Liver (tissue), 9 donors: ENCODE measurements around the gene TPST1. TPM values are rescaled to one million over a fixed set of nuclear protein-coding genes. Genes with fewer than 3 reads are reported as not detected.

Source experiments
- DNase-seq: peaks from one replicate; pipeline ENCODE4 v3.0.0-alpha.2; 2017; ENCODE audit warnings: low spot score
- H3K27ac ChIP-seq, 2 donors: one replicate each; pipeline ENCODE4 v1.7.0; 2013; ENCODE audit warnings: inconsistent platforms in 2 of 2, low read length in 2 of 2, control low read depth in 1 of 2, low read depth in 1 of 2, mild to moderate bottlenecking in 1 of 2
- H3K27me3 ChIP-seq, 4 donors: one replicate each; pipeline versions ENCODE4 v1.6.1 to v1.7.0; 2013; ENCODE audit warnings: low read length in 3 of 4, inconsistent platforms in 1 of 4, mild to moderate bottlenecking in 1 of 4, moderate library complexity in 1 of 4; ENCODE audit not compliant: control insufficient read depth in 4 of 4, insufficient read depth in 4 of 4
- H3K36me3 ChIP-seq, 4 donors: one replicate each; pipeline versions ENCODE4 v1.6.1 to v1.7.0; 2013; ENCODE audit warnings: low read length in 3 of 4, mild to moderate bottlenecking in 3 of 4, low read depth in 1 of 4, moderate library complexity in 1 of 4; ENCODE audit not compliant: control insufficient read depth in 4 of 4, insufficient read depth in 3 of 4
- H3K4me1 ChIP-seq, 4 donors: one replicate each; pipeline versions ENCODE4 v1.6.1 to v1.7.0; 2013; ENCODE audit warnings: low read length in 3 of 4, mild to moderate bottlenecking in 3 of 4, moderate library complexity in 1 of 4; ENCODE audit not compliant: control insufficient read depth in 4 of 4, insufficient read depth in 4 of 4
- H3K4me3 ChIP-seq, 3 donors: one replicate each; pipeline versions ENCODE4 v1.6.1 to v1.7.0; 2013; ENCODE audit warnings: low read length in 3 of 3, control low read depth in 1 of 3, low read depth in 1 of 3, mild to moderate bottlenecking in 1 of 3
- H3K9ac ChIP-seq, 2 donors: one replicate each; pipeline ENCODE4 v1.7.0; 2013; ENCODE audit warnings: low read length in 2 of 2, mild to moderate bottlenecking in 2 of 2, moderate library complexity in 2 of 2, control low read depth in 1 of 2, low read depth in 1 of 2
- H3K9me3 ChIP-seq, 4 donors: one replicate each; pipeline versions ENCODE4 v1.6.1 to v1.7.0; 2013; ENCODE audit warnings: low read length in 3 of 4; ENCODE audit not compliant: control insufficient read depth in 4 of 4
- EGR1 ChIP-seq, 2 donors: IDR thresholded peaks; 2 replicates each; pipeline ENCODE4 v1.6.1; 2016 to 2018; ENCODE audit warnings: antibody characterized with exemption in 2 of 2, low read depth in 2 of 2
- FOXA1 ChIP-seq: IDR thresholded peaks from 2 replicates; pipeline ENCODE4 v1.6.1; 2016; ENCODE audit warnings: antibody characterized with exemption
- FOXA2 ChIP-seq: IDR thresholded peaks from 2 replicates; pipeline ENCODE4 v1.6.1; 2016; ENCODE audit warnings: antibody characterized with exemption
- GABPA ChIP-seq, 2 donors: IDR thresholded peaks in 1 of 2; conservative IDR thresholded peaks in 1 of 2; 2 replicates each; pipeline ENCODE4 v1.6.1; 2016; ENCODE audit warnings: antibody characterized with exemption in 2 of 2, mild to moderate bottlenecking in 1 of 2, moderate library complexity in 1 of 2
- HNF4A ChIP-seq, 2 donors: conservative IDR thresholded peaks; 2 replicates each; pipeline ENCODE4 v1.6.1; 2016; ENCODE audit warnings: antibody characterized with exemption in 2 of 2, mild to moderate bottlenecking in 2 of 2
- HNF4G ChIP-seq: IDR thresholded peaks from 2 replicates; pipeline ENCODE4 v1.6.1; 2016; ENCODE audit warnings: antibody characterized with exemption
- JUND ChIP-seq, 2 donors: IDR thresholded peaks; 2 replicates each; pipeline ENCODE4 v1.6.1; 2016; ENCODE audit warnings: antibody characterized with exemption in 2 of 2
- NR2F2 ChIP-seq: IDR thresholded peaks from 2 replicates; pipeline ENCODE4 v1.6.1; 2016; ENCODE audit warnings: antibody characterized with exemption
- RAD21 ChIP-seq, 2 donors: IDR thresholded peaks; 2 replicates each; pipeline ENCODE4 v1.6.1; 2016; ENCODE audit warnings: antibody characterized with exemption in 2 of 2, mild to moderate bottlenecking in 2 of 2
- RXRA ChIP-seq, 2 donors: IDR thresholded peaks; 2 replicates each; pipeline ENCODE4 v1.6.1; 2017 to 2018; ENCODE audit warnings: antibody characterized with exemption in 2 of 2, mild to moderate bottlenecking in 1 of 2
- SP1 ChIP-seq: IDR thresholded peaks from 2 replicates; pipeline ENCODE4 v1.6.1; 2018; ENCODE audit warnings: antibody characterized with exemption, mild to moderate bottlenecking
- TAF1 ChIP-seq: conservative IDR thresholded peaks from 2 replicates; pipeline ENCODE4 v1.6.1; 2016; ENCODE audit warnings: antibody characterized with exemption, mild to moderate bottlenecking
- YY1 ChIP-seq: IDR thresholded peaks from 2 replicates; pipeline ENCODE4 v1.6.1; 2016; ENCODE audit warnings: antibody characterized with exemption, mild to moderate bottlenecking
- WGBS: extraction: QIAGEN DNeasy Blood & Tissue Kit; methylation state at CpG from one replicate; pipeline ENCODE4 v1.1.7; 2013; 5-methylcytosine and 5-hydroxymethylcytosine counted together
- polyA plus RNA-seq, 2 donors: library from polyadenylated mRNA; stranded (reverse) in 1 of 2; unstranded in 1 of 2; fragments of 200-250 nt in 1 of 2; fragments of >200 nt in 1 of 2; fragmentation: Nextera tagmentation in 1 of 2; extraction: Ambion mirVana in 1 of 2; gene quantifications; one replicate each; pipeline versions ENCODE4 v1.2.1 to v1.2.3, GENCODE V29; 2013 to 2015
- total RNA-seq, 2 donors: library from RNA; depleted of rRNA; stranded (reverse); fragments of >200 nt; gene quantifications; one replicate each; pipeline ENCODE4 v1.2.3, GENCODE V29; 2014
- TF ChIP-seq, protein P1 (sequence below): IDR thresholded peaks from 2 replicates; pipeline ENCODE4 v1.6.1; 2016; ENCODE audit warnings: antibody characterized with exemption
- TF ChIP-seq, protein P2 (sequence below): IDR thresholded peaks from 2 replicates; pipeline ENCODE4 v1.6.1; 2016; ENCODE audit warnings: antibody characterized with exemption
- TF ChIP-seq, protein P3 (sequence below): fragments of 150-350 bp; IDR thresholded peaks from 2 replicates; pipeline ENCODE4 v1.5.1; 2017; ENCODE audit warnings: improper control_type of control experiment, low read depth, low read length; ENCODE audit not compliant: missing input control
- TF ChIP-seq, protein P4 (sequence below): IDR thresholded peaks from 2 replicates; pipeline ENCODE4 v1.6.1; 2016; ENCODE audit warnings: antibody characterized with exemption
- TF ChIP-seq, protein P5 (sequence below): IDR thresholded peaks from 2 replicates; pipeline ENCODE4 v1.6.1; 2016; ENCODE audit warnings: antibody characterized with exemption, mild to moderate bottlenecking
- donor health status: healthy.
- donor health status: healthy.
- donor health status: healthy.
- donor health status: healthy.
- donor health status: healthy.

Gene TPST1
- total and polyA plus RNA-seq, 4 donors = 23.8 to 62.5 (median 25.7) TPM

DNA sequence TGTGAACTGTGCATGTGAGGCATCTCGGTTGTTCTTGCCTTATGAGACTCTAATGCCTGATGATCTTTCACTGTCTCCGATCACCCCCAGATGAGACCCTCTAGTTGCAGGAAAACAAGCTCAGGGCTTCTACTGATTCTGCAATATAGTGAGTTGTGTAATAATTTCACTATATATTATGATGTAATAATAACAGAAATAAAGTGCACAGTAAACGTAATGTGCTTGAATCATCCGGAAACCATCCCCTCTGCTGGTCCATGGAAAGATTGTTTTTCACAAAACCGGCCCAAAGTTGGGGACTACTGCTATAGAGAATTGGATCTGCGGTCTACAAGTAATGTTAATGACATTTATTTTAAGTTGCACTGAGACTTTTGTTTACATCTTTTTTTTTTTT is 126.7 kb downstream of the TPST1 start:
- H3K4me3 ChIP-seq = no peak overlapping the region
- no peaks in the 10 kb centered on the region for H3K27me3 ChIP-seq
- DNase-seq = no peak
- H3K27ac ChIP-seq = no peak overlapping the region
- H3K9me3 ChIP-seq = no peaks in the 10 kb centered on the region
- H3K4me1 ChIP-seq = peaks cover 6 to 16% (median 11%) of the 10 kb centered on the region in 4 donors
- TF ChIP-seq SP1 = no peak
- TF ChIP-seq, protein P1, sequence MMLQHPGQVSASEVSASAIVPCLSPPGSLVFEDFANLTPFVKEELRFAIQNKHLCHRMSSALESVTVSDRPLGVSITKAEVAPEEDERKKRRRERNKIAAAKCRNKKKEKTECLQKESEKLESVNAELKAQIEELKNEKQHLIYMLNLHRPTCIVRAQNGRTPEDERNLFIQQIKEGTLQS = no peak
- no peak for TF ChIP-seq JUND (IDR thresholded peaks at IDR 0.05)
- TF ChIP-seq, protein P2, sequence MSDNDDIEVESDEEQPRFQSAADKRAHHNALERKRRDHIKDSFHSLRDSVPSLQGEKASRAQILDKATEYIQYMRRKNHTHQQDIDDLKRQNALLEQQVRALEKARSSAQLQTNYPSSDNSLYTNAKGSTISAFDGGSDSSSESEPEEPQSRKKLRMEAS = no peak
- H3K9ac ChIP-seq = no peak overlapping the region
- WGBS = 90% methylated on average over 6 of the region's 6 CpGs
- H3K36me3 ChIP-seq = no peaks in the 10 kb centered on the region

DNA sequence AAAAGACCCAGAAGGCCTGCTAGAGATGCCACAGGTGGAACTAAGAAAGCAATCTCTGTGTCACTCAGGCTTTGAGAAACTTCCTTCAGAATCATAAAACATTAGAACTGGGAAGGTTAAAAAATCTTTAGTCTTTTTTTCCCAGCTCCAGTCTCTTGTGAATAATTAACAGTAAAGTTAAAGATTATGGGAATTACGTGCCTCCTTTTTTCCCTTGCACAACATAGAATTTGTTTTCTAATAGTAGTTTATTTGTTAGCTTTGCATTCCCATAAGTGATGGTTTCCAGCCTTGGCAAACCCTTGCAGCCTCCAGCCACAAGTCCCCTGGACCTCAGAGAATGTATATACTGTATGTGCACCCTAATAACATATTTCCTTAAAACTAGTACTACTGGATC is 128.3 kb downstream of the TPST1 start:
- Histone ChIP-seq H3K4me3 (no peak overlapping the region), H3K4me1 (peaks cover 4 to 16% (median 11%) of the 10 kb centered on the region in 4 donors), H3K9me3 (no peaks in the 10 kb centered on the region), H3K27ac (peak overlapping the region; percentile 72 to 76), H3K9ac (peak overlapping the region in 1 of 2 donors; percentile 2), H3K27me3 (no peaks in the 10 kb centered on the region), H3K36me3 (no peaks in the 10 kb centered on the region)
- WGBS = 40% methylated on average over 1 of the region's 1 CpG
- no peak for DNase-seq
- TF ChIP-seq HNF4A (conservative IDR thresholded peaks at IDR 0.05) = peak in 1 of 2 donors; percentile 36
- no peak for TF ChIP-seq TAF1
- TF ChIP-seq JUND (IDR thresholded peaks at IDR 0.05) = peak in 1 of 2 donors; percentile 44
- no peak for TF ChIP-seq NR2F2
- TF ChIP-seq SP1 = no peak
- TF ChIP-seq RXRA (IDR thresholded peaks at IDR 0.05) = peak in 1 of 2 donors; percentile 42
- TF ChIP-seq GABPA (IDR thresholded peaks at IDR 0.05 in 1 of 2, conservative IDR thresholded peaks at IDR 0.05 in 1 of 2) = no peak
- TF ChIP-seq, protein P3, sequence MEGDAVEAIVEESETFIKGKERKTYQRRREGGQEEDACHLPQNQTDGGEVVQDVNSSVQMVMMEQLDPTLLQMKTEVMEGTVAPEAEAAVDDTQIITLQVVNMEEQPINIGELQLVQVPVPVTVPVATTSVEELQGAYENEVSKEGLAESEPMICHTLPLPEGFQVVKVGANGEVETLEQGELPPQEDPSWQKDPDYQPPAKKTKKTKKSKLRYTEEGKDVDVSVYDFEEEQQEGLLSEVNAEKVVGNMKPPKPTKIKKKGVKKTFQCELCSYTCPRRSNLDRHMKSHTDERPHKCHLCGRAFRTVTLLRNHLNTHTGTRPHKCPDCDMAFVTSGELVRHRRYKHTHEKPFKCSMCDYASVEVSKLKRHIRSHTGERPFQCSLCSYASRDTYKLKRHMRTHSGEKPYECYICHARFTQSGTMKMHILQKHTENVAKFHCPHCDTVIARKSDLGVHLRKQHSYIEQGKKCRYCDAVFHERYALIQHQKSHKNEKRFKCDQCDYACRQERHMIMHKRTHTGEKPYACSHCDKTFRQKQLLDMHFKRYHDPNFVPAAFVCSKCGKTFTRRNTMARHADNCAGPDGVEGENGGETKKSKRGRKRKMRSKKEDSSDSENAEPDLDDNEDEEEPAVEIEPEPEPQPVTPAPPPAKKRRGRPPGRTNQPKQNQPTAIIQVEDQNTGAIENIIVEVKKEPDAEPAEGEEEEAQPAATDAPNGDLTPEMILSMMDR = no peak
- TF ChIP-seq FOXA2 = peak; percentile 29
- TF ChIP-seq YY1 = peak; percentile 54
- TF ChIP-seq RAD21 (IDR thresholded peaks at IDR 0.05) = peak in 1 of 2 donors; percentile 13
- TF ChIP-seq, protein P1 = no peak
- TF ChIP-seq EGR1 (IDR thresholded peaks at IDR 0.05; ENCODE audit: low read depth in 2 of 2) = no peak
- TF ChIP-seq, protein P4, sequence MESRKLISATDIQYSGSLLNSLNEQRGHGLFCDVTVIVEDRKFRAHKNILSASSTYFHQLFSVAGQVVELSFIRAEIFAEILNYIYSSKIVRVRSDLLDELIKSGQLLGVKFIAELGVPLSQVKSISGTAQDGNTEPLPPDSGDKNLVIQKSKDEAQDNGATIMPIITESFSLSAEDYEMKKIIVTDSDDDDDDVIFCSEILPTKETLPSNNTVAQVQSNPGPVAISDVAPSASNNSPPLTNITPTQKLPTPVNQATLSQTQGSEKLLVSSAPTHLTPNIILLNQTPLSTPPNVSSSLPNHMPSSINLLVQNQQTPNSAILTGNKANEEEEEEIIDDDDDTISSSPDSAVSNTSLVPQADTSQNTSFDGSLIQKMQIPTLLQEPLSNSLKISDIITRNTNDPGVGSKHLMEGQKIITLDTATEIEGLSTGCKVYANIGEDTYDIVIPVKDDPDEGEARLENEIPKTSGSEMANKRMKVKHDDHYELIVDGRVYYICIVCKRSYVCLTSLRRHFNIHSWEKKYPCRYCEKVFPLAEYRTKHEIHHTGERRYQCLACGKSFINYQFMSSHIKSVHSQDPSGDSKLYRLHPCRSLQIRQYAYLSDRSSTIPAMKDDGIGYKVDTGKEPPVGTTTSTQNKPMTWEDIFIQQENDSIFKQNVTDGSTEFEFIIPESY = no peak
- TF ChIP-seq HNF4G = no peak
- TF ChIP-seq, protein P2 = no peak
- TF ChIP-seq, protein P5, sequence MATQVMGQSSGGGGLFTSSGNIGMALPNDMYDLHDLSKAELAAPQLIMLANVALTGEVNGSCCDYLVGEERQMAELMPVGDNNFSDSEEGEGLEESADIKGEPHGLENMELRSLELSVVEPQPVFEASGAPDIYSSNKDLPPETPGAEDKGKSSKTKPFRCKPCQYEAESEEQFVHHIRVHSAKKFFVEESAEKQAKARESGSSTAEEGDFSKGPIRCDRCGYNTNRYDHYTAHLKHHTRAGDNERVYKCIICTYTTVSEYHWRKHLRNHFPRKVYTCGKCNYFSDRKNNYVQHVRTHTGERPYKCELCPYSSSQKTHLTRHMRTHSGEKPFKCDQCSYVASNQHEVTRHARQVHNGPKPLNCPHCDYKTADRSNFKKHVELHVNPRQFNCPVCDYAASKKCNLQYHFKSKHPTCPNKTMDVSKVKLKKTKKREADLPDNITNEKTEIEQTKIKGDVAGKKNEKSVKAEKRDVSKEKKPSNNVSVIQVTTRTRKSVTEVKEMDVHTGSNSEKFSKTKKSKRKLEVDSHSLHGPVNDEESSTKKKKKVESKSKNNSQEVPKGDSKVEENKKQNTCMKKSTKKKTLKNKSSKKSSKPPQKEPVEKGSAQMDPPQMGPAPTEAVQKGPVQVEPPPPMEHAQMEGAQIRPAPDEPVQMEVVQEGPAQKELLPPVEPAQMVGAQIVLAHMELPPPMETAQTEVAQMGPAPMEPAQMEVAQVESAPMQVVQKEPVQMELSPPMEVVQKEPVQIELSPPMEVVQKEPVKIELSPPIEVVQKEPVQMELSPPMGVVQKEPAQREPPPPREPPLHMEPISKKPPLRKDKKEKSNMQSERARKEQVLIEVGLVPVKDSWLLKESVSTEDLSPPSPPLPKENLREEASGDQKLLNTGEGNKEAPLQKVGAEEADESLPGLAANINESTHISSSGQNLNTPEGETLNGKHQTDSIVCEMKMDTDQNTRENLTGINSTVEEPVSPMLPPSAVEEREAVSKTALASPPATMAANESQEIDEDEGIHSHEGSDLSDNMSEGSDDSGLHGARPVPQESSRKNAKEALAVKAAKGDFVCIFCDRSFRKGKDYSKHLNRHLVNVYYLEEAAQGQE = peak; percentile 45
- no peak for TF ChIP-seq FOXA1
